T-helper 17 cell (primary cell): ENCODE data around the gene SUN2. TPM values are rescaled to one million over a fixed set of nuclear protein-coding genes. Genes with fewer than 3 reads are reported as not detected.
A peak's percentile ranks its signal among the peaks of the same experiment; 100 is the strongest.

ENCODE experiments used
- ATAC-seq: fragments of 150-1000 bp; cut with Tn5 transposase; 2 replicates; pipeline ENCODE4 v1.10.0; 2021; ENCODE audit warnings: mild to moderate bottlenecking, moderate library complexity
- DNase-seq, 3 donors: peaks; one replicate each; pipeline versions ENCODE4 v3.0.0 to v3.0.0-alpha.2; 2020 to 2021
- H3K9me3 ChIP-seq: one replicate; pipeline ENCODE4 v1.7.0; 2013; ENCODE audit warnings: low read length, mild to moderate bottlenecking; ENCODE audit not compliant: control insufficient read depth, poor library complexity, severe bottlenecking
- H3K27ac Mint-ChIP-seq: one replicate; pipeline ENCODE4 v1.8.0; 2022; ENCODE audit warnings: mild to moderate bottlenecking, moderate library complexity, mixed read lengths
- H3K27me3 Mint-ChIP-seq: one replicate; pipeline ENCODE4 v1.8.0; 2022; ENCODE audit warnings: mixed read lengths
- H3K36me3 Mint-ChIP-seq: one replicate; pipeline ENCODE4 v1.8.0; 2022; ENCODE audit warnings: low read depth, mixed read lengths
- H3K4me1 Mint-ChIP-seq: one replicate; pipeline ENCODE4 v1.8.0; 2022; ENCODE audit warnings: mild to moderate bottlenecking, mixed read lengths
- H3K4me3 Mint-ChIP-seq: one replicate; pipeline ENCODE4 v1.8.0; 2022; ENCODE audit warnings: mild to moderate bottlenecking, moderate library complexity, mixed read lengths
- total RNA-seq, 4 donors: library from RNA in 2 of 4; stranded (reverse) in 2 of 4; gene quantifications; one replicate each; pipeline ENCODE4 v1.2.3 and lab custom pipeline; 2022 to 2026

Gene SUN2
- total RNA-seq, 2 donors from 2014 or later: 426 to 485 TPM

DNA sequence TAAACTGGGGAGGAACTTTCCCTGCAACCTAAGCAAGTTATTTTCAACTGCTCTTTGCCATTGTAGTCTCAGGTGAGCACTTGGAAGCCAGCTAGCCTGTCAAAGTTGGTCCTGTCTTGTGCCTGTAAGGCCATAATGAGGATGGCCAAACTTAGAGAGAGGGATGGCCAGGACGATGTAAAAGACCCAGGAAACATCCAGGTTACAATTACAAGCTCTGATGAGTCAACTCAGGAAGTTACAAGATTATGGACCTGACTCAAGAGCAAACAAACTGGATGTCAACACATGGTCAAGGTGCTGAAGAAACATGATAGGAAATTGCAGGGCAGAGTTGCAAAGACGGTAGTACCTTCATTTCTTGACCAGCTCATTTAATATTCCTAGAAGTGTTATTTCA is 48.5 kb downstream of the SUN2 start:
- H3K27me3 Mint-ChIP-seq: no peaks in the 10 kb centered on the region
- peaks cover 48% of the 10 kb centered on the region for H3K4me1 Mint-ChIP-seq
- ATAC-seq (no peak), DNase-seq (no peak)
- no peaks in the 10 kb centered on the region for H3K36me3 Mint-ChIP-seq
- H3K27ac Mint-ChIP-seq: peak overlapping the region; percentile 88
- peak overlapping the region; percentile 94 for H3K4me3 Mint-ChIP-seq
- H3K9me3 ChIP-seq: no peaks in the 10 kb centered on the region

DNA sequence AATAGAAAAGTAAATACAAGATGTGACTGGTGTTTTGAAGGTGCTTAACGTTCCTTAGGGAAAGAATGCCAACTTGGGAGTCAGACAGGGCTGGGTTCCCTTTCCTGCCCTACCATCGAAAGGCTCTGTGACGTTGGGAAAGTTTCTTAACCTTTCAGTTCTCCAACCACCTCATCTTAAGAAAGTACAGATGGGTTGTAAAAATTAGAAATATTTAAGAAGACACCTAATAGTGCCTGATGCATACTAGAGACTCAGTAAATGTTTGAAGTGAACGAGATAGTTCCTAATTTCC is 49.0 kb downstream of the SUN2 start:
- ATAC-seq: no peak

GRCh38 chr22:38706101-38706900 is 49.5 kb downstream of the SUN2 start:
- ATAC-seq: no peak
- H3K36me3 Mint-ChIP-seq: no peaks in the 10 kb centered on the region
- peaks cover 46% of the 10 kb centered on the region for H3K4me1 Mint-ChIP-seq
- no peaks in the 10 kb centered on the region for H3K27me3 Mint-ChIP-seq
- H3K4me3 Mint-ChIP-seq: peak overlapping the region; percentile 94
- H3K27ac Mint-ChIP-seq: peak overlapping the region; percentile 60
- DNase-seq: peak in 2 of 3 donors; percentile 20 to 27
- no peaks in the 10 kb centered on the region for H3K9me3 ChIP-seq

More for the DNA sequence above, 49.0 kb downstream of the SUN2 start:
- Mint-ChIP-seq H3K4me3 (peak overlapping the region; percentile 94), H3K27ac (peak overlapping the region; percentile 60), H3K27me3 (no peaks in the 10 kb centered on the region), H3K4me1 (peaks cover 43% of the 10 kb centered on the region), H3K36me3 (no peaks in the 10 kb centered on the region)
- no peak for DNase-seq
- H3K9me3 ChIP-seq: no peaks in the 10 kb centered on the region

DNA sequence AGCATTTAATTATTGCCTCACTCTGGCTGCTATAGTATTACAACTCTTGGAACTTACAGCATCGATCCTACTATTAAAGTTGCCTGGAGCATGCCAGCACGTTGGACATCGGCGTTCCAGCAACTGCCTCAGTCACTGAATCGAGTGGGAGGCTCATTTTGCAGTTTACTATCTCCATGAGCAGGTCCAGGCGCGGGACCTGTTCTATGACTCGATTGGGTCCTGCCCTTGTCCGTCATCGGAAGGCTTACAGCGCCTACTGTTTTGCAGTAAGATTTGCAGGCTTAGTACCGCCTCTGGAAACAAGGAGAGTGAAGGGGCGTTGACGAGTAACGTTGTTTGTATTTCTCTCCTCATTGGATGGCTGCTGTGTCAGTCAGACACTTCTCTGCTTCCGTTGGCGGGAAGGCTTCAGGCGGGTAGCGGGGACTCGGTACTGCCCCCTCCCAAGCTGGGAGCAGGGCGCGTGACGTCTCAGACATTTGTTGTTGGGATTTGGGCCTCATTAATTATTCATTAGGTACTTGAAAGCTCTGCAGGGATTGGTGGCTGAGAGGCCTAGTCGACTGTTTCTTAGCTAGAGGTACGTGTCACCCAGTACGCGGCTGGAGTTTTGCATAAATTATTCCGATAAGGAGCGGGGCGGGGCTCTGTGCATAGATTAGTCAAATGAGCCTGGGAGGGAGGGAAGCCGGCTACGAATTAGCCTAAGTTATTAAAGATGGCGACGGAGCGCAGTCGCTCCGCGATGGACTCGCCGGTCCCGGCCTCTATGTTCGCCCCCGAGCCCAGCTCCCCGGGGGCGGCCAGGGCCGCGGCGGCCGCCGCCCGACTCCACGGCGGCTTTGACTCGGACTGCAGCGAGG is 50.3 kb downstream of the SUN2 start, which contains the start of gene GTPBP1:
Gene GTPBP1 (plus strand): TSS at position 710 of the 866 bp plus-strand sequence. CDS start 12 bp downstream, at position 722.
- DNase-seq (peak; percentile 88 to 95 (median 89)), ATAC-seq (peak; percentile 81)
- Mint-ChIP-seq H3K36me3 (peaks cover 2% of the 10 kb centered on the region), H3K4me3 (peak within 1 kb of the TSS; percentile 94), H3K27ac (peak within 1 kb of the TSS; percentile 92), H3K4me1 (peaks cover 44% of the 10 kb centered on the region), H3K27me3 (no peaks in the 10 kb centered on the region)
- no peaks in the 10 kb centered on the region for H3K9me3 ChIP-seq

GRCh38 chr22:38704654-38705234 is 51.1 kb downstream of the SUN2 start:
- Mint-ChIP-seq H3K4me3 (peak overlapping the region; percentile 86), H3K4me1 (peaks cover 45% of the 10 kb centered on the region), H3K27ac (peak overlapping the region; percentile 92), H3K36me3 (peaks cover 2% of the 10 kb centered on the region), H3K27me3 (no peaks in the 10 kb centered on the region)
- DNase-seq: no peak
- ATAC-seq: no peak
- no peaks in the 10 kb centered on the region for H3K9me3 ChIP-seq

GRCh38 chr22:38700789-38701628 is 54.8 kb downstream of the SUN2 start, which contains the start of gene JOSD1:
JOSD1 (minus strand) TSS chr22:38700943; CDS start chr22:38699987, 956 bp downstream.
- DNase-seq (peak; percentile 96 to 100 (median 96)), ATAC-seq (peak; percentile 51)
- Mint-ChIP-seq H3K4me1 (peaks cover 41% of the 10 kb centered on the region), H3K27me3 (no peaks in the 10 kb centered on the region), H3K4me3 (peak within 1 kb of the TSS; percentile 93), H3K27ac (peak within 1 kb of the TSS; percentile 95), H3K36me3 (peaks cover 5% of the 10 kb centered on the region)
- no peaks in the 10 kb centered on the region for H3K9me3 ChIP-seq

DNA sequence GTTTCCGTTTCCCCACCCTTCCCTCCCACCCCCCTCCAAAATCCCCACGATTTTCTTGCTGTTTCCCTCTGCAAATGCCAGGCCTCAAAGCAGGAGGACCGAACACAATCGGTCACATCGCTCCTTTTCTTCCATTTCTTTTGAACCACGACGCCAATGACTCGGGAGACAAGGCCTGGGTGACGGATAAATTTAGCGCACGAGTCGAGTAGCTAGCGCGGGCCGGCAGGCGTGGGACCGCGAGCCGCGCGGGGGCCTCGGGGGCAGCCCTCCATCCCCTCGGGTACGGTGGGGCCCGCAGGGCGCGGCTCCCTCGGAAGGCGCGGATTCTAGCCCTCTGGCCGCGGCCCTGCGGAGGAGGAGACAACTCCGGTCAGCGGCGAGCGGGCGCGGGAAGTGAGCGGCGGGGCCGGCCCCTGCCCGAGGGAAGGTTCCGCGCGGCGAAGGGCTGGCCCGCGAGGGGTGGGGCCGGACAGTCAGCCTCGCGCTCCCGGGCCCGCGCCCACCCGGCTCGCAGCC is 55.5 kb downstream of the SUN2 start:
- ATAC-seq (no peak), DNase-seq (no peak)
- no peaks in the 10 kb centered on the region for H3K9me3 ChIP-seq
- Mint-ChIP-seq H3K36me3 (peaks cover 5% of the 10 kb centered on the region), H3K4me3 (peak overlapping the region; percentile 93), H3K27me3 (no peaks in the 10 kb centered on the region), H3K27ac (peak overlapping the region; percentile 95), H3K4me1 (peaks cover 41% of the 10 kb centered on the region)

DNA sequence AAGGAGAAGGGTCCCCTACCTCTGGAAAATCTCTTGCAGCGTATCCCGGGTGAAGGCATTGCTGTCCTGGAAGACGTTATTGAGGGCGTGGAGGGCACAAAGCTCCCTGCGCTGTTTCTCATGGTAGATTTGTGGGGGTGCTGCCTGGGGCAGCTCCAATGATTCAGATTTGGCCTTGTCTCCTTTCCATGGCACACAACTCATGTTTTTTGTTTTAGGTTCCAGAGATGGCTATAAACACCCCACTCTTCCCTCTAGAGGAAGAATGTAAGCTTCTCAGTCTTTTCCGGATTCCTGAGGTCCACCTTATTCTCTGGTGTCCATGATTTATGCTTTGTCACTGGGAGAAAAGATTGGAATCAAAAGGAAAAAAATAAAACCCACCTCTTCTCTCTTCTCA is 56.0 kb downstream of the SUN2 start:
- Mint-ChIP-seq H3K27ac (peak overlapping the region; percentile 95), H3K4me1 (peaks cover 39% of the 10 kb centered on the region), H3K36me3 (peaks cover 5% of the 10 kb centered on the region), H3K27me3 (no peaks in the 10 kb centered on the region), H3K4me3 (peak overlapping the region; percentile 93)
- DNase-seq (no peak), ATAC-seq (no peak)
- H3K9me3 ChIP-seq: no peaks in the 10 kb centered on the region

DNA sequence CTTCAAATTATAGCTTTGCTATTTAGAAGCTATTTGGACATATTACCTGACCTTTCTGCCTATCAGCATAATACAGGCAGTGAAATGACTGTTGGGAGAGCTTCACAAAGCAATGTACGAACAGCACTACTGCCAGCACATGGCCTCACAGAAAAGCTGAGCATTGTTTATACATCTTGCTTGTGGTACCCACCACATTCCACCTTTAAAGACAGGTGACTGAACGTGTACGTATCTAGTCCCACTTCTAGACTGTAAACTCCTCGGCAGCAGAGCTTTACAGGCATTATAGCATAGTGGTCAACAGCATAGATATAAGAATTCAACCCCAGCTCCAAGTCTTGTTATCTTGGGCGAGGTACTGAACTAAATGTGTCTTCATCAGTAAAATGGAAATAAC is 56.7 kb downstream of the SUN2 start:
- no peak for DNase-seq
- H3K9me3 ChIP-seq: no peaks in the 10 kb centered on the region
- Mint-ChIP-seq H3K36me3 (peaks cover 5% of the 10 kb centered on the region), H3K4me1 (peaks cover 41% of the 10 kb centered on the region), H3K27ac (peak overlapping the region; percentile 95), H3K4me3 (peak overlapping the region; percentile 93), H3K27me3 (no peaks in the 10 kb centered on the region)
- ATAC-seq: no peak

DNA sequence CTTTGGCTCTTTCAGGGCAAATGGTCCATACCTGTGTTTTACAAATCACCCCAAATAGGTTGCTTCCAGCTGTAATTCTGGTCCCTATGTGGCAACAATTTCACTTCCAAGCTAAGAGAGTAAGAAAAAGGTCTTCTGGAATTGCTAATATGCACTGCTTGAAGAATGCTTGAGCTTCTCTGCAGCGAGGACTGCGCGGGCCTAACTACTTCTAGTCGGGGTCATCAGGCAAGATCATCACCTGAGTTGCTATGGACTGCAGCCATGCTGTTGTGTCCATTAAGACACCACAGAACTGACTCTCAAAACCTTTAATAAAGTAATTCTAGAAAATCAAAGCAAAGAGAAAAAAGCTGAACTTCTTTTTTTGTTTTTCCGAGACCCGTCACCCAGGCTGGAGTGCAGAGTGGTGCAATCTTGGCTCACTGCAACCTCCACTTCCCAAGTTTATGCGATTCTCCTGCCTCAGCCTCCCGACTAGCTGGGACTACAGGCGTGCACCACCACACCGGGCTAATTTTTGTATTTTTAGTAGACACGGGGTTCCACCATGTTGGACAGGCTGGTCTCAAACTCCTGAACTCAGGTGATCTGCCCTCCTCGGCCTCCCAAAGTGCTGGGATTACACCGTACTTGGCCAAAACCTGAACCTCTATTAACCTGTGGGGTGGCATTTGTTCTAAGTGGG is 57.2 kb downstream of the SUN2 start:
- H3K27me3 Mint-ChIP-seq: no peaks in the 10 kb centered on the region
- H3K4me3 Mint-ChIP-seq: peak overlapping the region; percentile 93
- ATAC-seq: no peak
- no peaks in the 10 kb centered on the region for H3K9me3 ChIP-seq
- DNase-seq: no peak
- H3K4me1 Mint-ChIP-seq: peaks cover 43% of the 10 kb centered on the region
- H3K36me3 Mint-ChIP-seq: peaks cover 5% of the 10 kb centered on the region
- peak overlapping the region; percentile 95 for H3K27ac Mint-ChIP-seq

DNA sequence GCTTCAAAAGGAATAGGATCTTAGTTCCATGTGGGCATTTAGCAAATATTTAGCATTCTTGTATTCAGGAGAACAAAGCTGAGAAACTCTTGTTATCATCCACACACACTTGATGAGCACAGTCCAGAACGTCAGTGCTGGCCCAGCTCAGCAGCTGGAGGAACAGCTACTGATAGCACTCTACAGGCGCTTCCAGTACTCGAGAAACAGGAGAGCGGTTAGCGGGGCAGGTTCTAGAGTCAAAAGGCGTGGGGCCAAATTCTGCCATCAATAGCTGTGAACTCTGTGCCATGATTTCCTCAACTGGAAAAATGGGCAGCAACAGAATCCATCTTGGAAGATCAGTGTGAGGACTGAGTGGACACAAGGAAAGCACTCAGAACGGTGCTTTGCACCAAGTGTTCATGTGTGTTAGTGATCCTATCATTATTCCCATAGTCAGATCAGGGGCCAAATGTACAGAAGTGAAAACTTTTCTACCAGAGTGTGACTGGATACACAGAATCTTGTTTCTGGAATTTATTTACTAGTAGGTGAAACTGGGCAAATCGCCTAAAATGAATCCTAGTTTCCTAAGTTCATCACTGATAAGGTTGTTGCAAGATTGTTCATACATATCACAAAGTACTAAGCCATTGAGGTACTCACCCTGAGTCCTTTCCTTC is 58.2 kb downstream of the SUN2 start:
- Mint-ChIP-seq H3K4me3 (peak overlapping the region; percentile 52), H3K4me1 (peaks cover 49% of the 10 kb centered on the region), H3K27me3 (no peaks in the 10 kb centered on the region), H3K36me3 (peaks cover 5% of the 10 kb centered on the region), H3K27ac (peak overlapping the region; percentile 69)
- DNase-seq (no peak), ATAC-seq (no peak)
- H3K9me3 ChIP-seq: no peaks in the 10 kb centered on the region
